GM21825 (cell line): Measurements from ENCODE around the gene CCDC174.

Experiments used
- ATAC-seq: cut with Tn5 transposase; IDR thresholded peaks from one replicate; pipeline ENCODE4 v1.9.1; 2021; ENCODE audit warnings: mild to moderate bottlenecking, moderate library complexity; ENCODE audit not compliant: unreplicated experiment

The CCDC174 gene

DNA sequence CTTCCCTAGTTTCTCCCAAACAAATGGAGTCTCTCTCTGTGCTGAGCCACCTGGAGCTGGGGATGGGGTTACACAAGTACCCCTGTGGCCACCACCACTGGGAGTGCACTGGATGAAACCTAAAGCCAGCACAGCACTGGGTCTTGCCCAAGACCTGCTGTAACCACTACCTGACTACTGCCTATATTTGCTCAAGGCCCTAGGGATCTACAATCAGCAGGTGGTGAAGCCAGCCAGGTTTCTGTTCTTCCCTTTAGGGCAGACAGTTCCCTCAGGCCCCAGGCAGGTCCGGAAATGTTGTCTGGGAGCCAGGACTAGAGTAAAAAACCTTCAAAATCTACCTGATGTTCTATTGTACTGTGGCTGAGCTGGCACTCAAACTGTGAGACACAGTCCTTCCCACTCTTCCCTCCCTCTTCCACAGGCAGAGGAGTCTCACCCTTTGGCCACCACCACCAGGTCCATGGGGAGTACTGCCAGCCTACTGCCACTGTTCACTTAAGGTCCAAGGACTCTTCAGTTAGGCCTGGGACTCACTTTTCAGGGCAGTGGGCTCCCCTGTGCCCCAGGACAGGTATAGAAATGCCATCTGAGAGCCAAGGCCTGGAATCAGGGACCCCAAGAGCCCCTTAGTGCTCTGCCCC lies 47.2 kb downstream of the CCDC174 start:
- no peak for ATAC-seq

DNA sequence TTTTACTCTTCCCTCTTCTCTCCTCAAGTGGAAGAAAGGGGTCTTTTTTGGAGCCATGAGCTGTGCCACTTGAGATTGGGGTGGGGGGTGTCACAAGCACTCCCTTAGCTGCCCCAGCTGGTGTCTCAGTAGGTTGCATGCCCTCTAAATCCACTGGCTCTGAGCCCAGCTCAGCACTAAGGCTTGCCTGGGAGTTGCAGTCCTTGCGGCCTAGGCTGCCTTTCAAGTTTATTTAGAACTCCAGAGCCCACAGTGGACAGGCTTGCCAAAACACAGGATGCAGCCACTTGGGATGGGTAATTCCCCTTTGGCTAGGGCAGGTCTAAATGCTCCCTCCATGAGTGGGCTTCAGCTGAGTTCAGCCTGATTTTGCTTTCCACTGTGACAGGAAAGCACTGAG lies 48.1 kb downstream of the CCDC174 start:
- no peak for ATAC-seq

DNA sequence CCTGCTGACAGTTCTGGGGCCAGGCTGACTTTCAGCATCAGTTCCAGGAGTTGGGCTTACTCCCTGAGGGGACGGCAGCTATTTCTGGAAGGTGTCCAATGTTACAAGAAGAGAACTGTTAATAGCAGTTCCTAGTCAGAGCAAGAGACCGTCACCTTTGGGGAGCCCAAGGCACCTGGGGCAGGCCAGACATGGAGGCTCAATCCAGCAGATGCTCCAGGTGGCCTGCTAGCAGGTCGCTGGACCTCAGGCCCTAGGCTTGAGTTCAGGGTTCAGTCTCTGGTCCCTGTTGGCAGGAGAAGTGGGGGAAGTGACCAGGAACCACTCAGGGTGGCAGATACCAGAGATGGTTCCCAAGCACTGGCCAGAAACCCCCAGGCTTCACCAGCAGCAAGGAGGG lies 49.3 kb downstream of the CCDC174 start:
- ATAC-seq: no peak

DNA sequence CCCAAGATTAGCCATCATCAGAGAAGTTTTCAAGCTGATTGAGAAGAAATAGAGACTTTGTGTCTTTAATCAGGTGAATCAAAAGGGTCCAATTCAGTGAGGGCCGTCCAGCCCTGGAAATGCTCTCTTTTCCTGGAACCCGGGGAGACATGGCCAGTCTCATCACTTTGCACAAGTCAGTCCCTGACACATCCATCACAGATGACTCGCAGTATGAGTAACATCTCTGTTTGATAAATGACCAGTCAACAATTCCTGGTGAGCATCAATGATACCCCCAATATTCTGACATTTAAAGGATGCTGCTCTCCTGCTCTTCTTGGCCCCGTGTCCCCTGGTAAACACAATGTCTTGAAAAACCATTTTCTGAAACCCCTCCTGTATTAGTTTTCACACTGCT lies 50.1 kb downstream of the CCDC174 start:
- no peak for ATAC-seq

DNA sequence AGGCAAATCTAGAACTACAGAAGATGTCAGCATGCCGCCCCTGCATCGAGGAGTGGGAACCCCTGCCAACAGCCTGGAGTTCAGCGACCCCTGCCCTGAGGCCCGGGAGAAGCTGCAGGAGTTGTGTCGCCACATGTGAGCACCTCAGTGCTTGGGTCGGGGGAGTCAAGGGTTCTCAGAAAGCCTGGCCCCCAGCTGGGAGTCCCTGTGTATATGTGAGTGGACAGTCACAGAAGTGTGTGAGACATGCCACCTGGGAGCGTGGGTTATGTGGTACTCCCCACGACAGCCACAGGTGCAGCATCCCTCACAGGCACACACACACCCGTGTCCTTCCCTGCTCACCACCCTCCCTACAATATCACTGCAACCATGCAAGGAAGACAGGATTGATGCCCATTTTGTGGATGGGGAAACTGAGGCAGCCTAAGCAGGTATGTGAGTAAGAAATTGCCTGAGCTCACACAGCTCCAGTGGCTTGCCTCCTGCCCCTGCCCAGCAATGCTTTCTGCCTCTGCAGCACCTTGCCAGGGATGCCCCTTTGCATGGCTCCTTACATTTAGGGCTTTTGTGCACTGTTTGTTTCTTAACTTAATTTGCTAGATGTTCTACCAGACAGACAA lies 51.7 kb downstream of the CCDC174 start:
- no peak for ATAC-seq

DNA sequence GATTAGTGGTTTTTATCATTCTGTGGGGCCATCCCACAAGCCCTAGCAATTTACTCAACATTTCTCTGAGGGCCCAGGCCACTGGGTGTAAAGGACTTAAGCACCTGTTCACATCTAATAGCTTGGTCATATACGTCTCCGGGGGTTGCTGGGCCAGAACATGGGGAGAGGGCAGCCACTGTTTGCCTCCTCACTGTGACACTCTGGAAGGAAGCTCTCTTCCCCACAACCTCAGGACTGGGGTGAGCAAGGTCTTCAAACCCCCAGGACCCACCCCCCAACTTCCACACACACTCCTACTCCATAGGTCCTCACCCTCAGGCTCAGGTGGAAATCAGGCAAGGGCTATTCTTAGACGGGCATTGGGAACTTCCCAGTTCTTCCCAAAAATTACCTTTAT lies 52.2 kb downstream of the CCDC174 start:
- no peak for ATAC-seq

DNA sequence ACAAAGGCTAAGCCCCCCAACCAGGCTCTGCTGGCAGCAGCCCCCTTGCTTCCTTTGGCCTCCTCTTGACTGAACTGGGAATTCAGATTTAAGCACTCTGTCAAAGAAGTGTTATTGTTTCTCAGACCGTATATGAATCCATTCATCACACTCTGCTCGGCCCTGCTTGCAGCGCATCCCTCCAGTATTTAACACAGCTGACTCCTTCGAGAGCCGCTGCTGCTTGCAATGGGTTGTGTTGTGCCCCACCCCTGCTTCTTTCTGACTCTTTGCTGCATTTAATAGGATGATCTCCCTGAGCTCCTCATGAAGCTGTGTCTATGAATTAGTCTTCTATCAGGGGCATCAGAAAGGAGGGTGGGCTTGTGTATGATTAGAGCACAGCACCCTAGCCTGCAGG lies 54.5 kb downstream of the CCDC174 start:
- no peak for ATAC-seq

DNA sequence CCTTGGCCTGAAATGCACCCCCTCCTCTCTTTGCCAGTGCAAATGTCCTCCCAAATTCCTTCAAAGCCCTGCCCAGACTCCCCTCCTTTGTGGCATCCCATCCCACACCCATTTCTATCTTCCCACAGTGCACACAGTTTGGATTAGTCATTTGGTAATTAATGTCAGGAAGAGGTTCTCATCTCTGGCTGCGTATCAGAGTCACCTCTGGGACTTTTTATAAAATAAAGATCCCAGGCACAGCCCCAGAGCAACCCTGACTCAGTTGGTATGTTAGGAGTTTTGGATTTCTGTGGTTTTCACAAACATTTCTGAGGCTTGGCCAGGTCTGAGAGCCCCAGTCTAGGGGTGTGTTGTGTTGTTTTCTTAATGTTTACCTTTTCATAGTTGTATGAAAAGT lies 65.0 kb downstream of the CCDC174 start:
- no peak for ATAC-seq

DNA sequence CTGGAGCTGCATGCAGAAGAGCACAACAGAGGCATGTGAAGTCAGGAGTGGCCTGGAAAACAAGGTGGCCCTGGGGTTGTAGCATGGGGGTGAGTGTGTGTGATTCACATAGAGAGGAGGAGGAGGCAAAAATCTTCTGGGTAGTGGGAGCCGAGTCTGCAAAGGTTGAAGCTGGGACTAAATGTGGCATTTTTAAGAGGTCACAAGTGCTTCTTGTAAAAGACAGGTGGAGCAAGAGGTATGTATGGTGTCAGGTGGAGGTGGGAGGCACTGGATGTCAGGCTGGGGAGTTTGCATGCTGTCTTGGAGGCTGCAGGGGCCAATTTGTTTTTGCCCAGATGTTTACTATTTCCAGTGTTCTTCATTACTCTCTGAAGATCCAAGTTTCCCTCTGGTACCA lies 65.7 kb downstream of the CCDC174 start:
- ATAC-seq: no peak

DNA sequence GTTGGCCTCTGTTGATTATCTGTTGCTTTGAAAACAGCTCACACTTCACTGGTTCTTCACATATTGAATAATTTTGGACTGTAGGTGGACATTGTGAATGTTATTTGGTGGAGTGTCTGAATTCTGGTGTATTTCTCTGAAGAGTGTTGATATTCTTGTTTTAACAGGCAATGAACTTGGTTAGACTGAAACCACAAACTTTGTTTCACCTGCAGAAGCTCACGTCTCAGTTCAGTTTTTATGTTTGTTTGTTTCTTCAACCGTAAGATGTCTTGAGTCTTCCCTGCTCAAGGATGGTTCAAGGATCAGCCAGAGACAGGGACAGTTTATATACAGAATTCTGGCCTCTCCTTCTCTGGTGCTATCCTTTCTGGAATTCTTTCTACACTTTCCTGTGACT lies 67.0 kb downstream of the CCDC174 start:
- peak; percentile 52 for ATAC-seq

DNA sequence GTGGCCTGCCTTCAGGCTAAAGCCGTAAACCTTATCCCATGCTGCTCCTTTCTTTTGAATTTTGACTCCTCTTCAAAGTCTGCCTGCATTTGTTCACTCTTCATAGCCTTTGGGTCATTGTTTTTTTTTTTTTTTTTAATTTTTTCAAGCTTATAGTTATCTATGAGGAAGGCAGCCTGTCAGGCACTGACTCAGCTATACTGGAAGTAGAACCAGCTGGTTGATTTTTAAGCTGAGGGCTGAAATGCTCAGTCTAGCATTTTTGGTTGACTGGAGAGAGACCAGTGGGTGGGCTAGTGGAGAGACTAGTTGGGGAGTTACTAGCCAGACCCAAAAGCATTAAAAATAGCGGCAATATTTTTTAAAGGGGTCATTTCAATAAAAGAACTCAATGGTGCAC lies 67.4 kb downstream of the CCDC174 start:
- no peak for ATAC-seq

DNA sequence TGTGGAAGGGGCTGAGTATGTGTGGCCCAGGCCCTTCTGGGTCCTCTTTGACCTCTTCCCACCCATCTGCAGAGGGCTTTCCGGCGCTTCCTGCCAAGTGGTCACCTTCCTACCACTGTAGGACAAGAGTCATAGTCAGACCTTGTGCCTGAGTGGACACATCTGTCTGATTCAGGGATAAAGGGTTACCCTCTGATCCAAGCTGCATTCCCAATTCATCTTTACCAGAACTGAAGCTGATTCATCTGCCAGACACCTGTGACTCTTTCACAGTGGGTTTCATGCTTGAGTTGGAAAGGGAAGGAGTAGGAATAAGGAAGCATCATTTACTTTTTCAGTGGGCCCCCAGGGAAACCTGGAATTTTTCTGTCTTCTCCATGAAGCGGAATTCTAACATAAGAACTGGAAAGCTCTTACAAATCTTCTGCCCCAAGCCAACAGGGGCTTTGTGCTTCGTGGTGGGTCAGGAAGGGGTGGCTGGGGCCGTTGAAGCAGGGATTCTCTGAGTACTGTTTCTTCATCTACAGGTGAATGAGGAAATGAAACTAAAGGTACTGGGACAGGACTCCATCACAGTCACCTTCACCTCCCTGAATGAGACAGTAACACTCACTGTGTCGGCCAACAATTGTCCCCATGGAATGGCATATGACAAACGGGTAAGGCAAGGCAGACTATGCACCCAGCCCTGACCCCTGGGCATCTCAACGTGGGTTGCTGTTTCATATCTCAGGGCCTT lies 69.7 kb downstream of the CCDC174 start:
- no peak for ATAC-seq
